ENCODE measurements around the gene AGAP4.
"Not testable (repeated sequence)": the region's sequence is repeated elsewhere in the genome, so short reads cannot be mapped to it uniquely, and the experiment has no call there.

Gene AGAP4

GRCh38 chr10:45847400-45847799, at the start of gene AGAP4:
AGAP4 (minus strand) TSS chr10:45847500; CDS start chr10:45847347, 153 bp downstream.
- not testable (repeated sequence) for DNase-seq

GRCh38 chr10:45890721-45891120, 43.4 kb upstream of the AGAP4 start:
- not testable (repeated sequence) for DNase-seq

- not testable (repeated sequence) for DNase-seq
Measured at GRCh38 chr10:45889539-45890230, 42.4 kb upstream of the AGAP4 start.

- DNase-seq, result not testable (repeated sequence)
Measured at GRCh38 chr10:45882880-45883279, 35.6 kb upstream of the AGAP4 start.

GRCh38 chr10:45865404-45865803, 18.1 kb upstream of the AGAP4 start:
- DNase-seq, result not testable (repeated sequence)

GRCh38 chr10:45864264-45864663, 17.0 kb upstream of the AGAP4 start:
- DNase-seq, result not testable (repeated sequence)

- not testable (repeated sequence) for DNase-seq
Measured at GRCh38 chr10:45863632-45864031, 16.3 kb upstream of the AGAP4 start.

- DNase-seq, result not testable (repeated sequence)
Measured at GRCh38 chr10:45857931-45858330, 10.6 kb upstream of the AGAP4 start.

GRCh38 chr10:45848467-45848866, 1.2 kb upstream of the AGAP4 start:
- DNase-seq, result peak; percentile 6

- not testable (repeated sequence) for DNase-seq
Measured at GRCh38 chr10:45822918-45823317, 24.4 kb downstream of the AGAP4 start.

- DNase-seq, result not testable (repeated sequence)
Measured at GRCh38 chr10:45820107-45820830, 27.0 kb downstream of the AGAP4 start.

GRCh38 chr10:45819552-45819951, 27.7 kb downstream of the AGAP4 start:
- DNase-seq, result no peak

- no peak for DNase-seq
Measured at GRCh38 chr10:45817912-45818311, 29.4 kb downstream of the AGAP4 start.

- DNase-seq, result no peak
Measured at GRCh38 chr10:45817130-45817859, 30.0 kb downstream of the AGAP4 start.

GRCh38 chr10:45814146-45814545, 33.2 kb downstream of the AGAP4 start:
- not testable (repeated sequence) for DNase-seq

GRCh38 chr10:45812959-45813358, 34.3 kb downstream of the AGAP4 start:
- not testable (repeated sequence) for DNase-seq

- no peak for DNase-seq
Measured at GRCh38 chr10:45811075-45811474, 36.2 kb downstream of the AGAP4 start.

GRCh38 chr10:45809837-45810236, 37.5 kb downstream of the AGAP4 start:
- DNase-seq, result peak; percentile 7

GRCh38 chr10:45804996-45805395, 42.3 kb downstream of the AGAP4 start:
- DNase-seq, result not testable (repeated sequence)

- DNase-seq, result peak; percentile 7
Measured at GRCh38 chr10:45803060-45804010, 44.0 kb downstream of the AGAP4 start.

GRCh38 chr10:45794761-45795160, 52.5 kb downstream of the AGAP4 start:
- not testable (repeated sequence) for DNase-seq
